Transverse colon (tissue), 4 donors: ENCODE measurements around the gene MBD5. TPM values are rescaled to one million over a fixed set of nuclear protein-coding genes. Genes with fewer than 3 reads are reported as not detected.

ENCODE experiments used
- DNase-seq: peaks from one replicate; pipeline ENCODE4 v3.0.0-alpha.2; 2019
- H3K27ac ChIP-seq, 4 donors: fragments of 200-600 bp; sonication (generic); 2 replicates each; pipeline ENCODE4 v1.5.1; 2016 to 2018; ENCODE audit warnings: inconsistent platforms in 4 of 4
- H3K27me3 ChIP-seq: fragments of 200-600 bp; sonication (generic); 2 replicates; pipeline ENCODE4 v1.5.1; 2017; ENCODE audit warnings: inconsistent platforms
- H3K36me3 ChIP-seq, 4 donors: fragments of 200-600 bp; sonication (generic); 2 replicates each; pipeline ENCODE4 v1.5.1; 2017 to 2019; ENCODE audit warnings: inconsistent platforms in 4 of 4
- H3K4me1 ChIP-seq, 4 donors: fragments of 200-600 bp; sonication (generic); 2 replicates each; pipeline ENCODE4 v1.5.1; 2017 to 2020; ENCODE audit warnings: inconsistent platforms in 4 of 4
- H3K4me3 ChIP-seq, 4 donors: fragments of 200-600 bp; sonication (generic); 1 replicate in 1 of 4; 2 replicates in 3 of 4; pipeline versions ENCODE4 v1.5.1 to v1.6.1; 2017 to 2019; ENCODE audit warnings: inconsistent platforms in 4 of 4
- H3K9me3 ChIP-seq, 2 donors: fragments of 200-600 bp; sonication (generic); 2 replicates each; pipeline ENCODE4 v1.5.1; 2017 to 2019; ENCODE audit warnings: inconsistent platforms in 2 of 2
- EP300 ChIP-seq: sonication (generic); formaldehyde crosslinking; IDR thresholded peaks from one replicate; pipeline ENCODE4 v1.6.1; 2017; ENCODE audit warnings: antibody characterized with exemption, low read depth
- POLR2A ChIP-seq: fragments of 450-650 bp; IDR thresholded peaks from one replicate; pipeline ENCODE4 v1.6.1; 2016; ENCODE audit warnings: antibody characterized with exemption, mild to moderate bottlenecking, moderate library complexity
- POLR2AphosphoS5 ChIP-seq, 3 donors: sonication (generic); formaldehyde crosslinking; IDR thresholded peaks; one replicate each; pipeline ENCODE4 v1.6.1; 2016; ENCODE audit warnings: antibody characterized with exemption in 3 of 3
- WGBS, 2 donors: methylation state at CpG; one replicate each; pipeline ENCODE4 v1.1.5; 2018; ENCODE audit warnings: low coverage in 1 of 2; 5-methylcytosine and 5-hydroxymethylcytosine counted together
- in situ Hi-C, 4 donors: fragments of 200-750 bp; cut with MboI; loops; one replicate each; pipeline versions ENCODE4 v1.15.0 to v1.15.1; 2017; ENCODE audit warnings: low sequenced_read_pairs in 3 of 4, low pct_ligation_motif_present in 1 of 4, low pct_unique_long_range_greater_than_20kb in 1 of 4
- intact Hi-C: fragments of 100-400 bp; cut with DNase I; formaldehyde crosslinking; loops from one replicate; pipeline ENCODE4 v1.15.1; 2023; ENCODE audit warnings: low total_unique reads
- total RNA-seq, 4 donors: library from RNA; depleted of rRNA; stranded (reverse); fragments of >200 nt; gene quantifications; one replicate each; pipeline ENCODE4 v1.1.0, GENCODE V29; 2016
- TF ChIP-seq, protein P1 (sequence below), 5 experiments: fragments of 200-600 bp in 3 of 5; fragments of 450-650 bp in 2 of 5; sonication (generic) in 3 of 5; IDR thresholded peaks; 1 replicate in 2 of 5; 2 replicates in 3 of 5; pipeline ENCODE4 v1.5.1; 2016 to 2017; ENCODE audit warnings: antibody characterized with exemption in 5 of 5, inconsistent platforms in 3 of 5, mild to moderate bottlenecking in 2 of 5, moderate library complexity in 1 of 5

Gene MBD5
- total RNA-seq, 4 donors from 2014 or later = 29.9 to 67.3 (median 52.6) TPM

DNA sequence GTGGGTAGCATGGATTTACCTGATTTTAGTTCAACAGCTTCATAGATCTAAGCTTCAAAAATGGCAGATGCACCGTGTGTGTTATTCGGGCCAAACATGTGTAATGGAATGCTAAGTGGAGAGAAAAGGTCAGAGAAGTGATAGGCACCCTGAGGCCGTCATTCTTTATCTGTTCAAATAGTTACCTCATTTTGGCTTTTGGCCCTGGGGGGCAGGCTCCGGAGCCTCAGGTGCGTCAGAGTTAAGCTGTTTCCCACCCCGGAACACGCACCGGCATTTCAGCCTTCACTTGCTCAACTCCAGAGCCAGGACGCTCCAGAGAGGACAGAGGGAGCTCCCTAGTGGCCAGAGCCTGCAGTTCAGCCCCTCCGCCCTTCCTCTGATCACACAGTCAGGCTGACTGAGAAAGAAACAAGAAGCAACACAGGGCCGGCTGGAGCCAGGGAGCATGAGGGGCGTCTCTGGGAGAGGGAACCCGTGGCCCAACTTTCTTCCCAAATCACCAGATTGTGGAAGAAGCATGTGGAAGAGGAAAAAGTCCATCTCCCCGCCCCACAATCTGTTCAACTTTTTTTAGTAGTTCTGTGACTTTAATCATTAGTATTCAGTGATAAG lies 488.5 kb downstream of the MBD5 start:
- Histone ChIP-seq H3K4me3 (peak overlapping the region in 2 of 4 donors; percentile 11 to 32), H3K4me1 (peaks cover 0 to 8% (median 2%) of the 10 kb centered on the region in 4 donors), H3K9me3 (no peaks in the 10 kb centered on the region), H3K27ac (no peak overlapping the region), H3K27me3 (no peaks in the 10 kb centered on the region), H3K36me3 (peaks cover 0 to 5% (median 0%) of the 10 kb centered on the region in 4 donors)
- TF ChIP-seq POLR2A = no peak
- TF ChIP-seq, protein P1, sequence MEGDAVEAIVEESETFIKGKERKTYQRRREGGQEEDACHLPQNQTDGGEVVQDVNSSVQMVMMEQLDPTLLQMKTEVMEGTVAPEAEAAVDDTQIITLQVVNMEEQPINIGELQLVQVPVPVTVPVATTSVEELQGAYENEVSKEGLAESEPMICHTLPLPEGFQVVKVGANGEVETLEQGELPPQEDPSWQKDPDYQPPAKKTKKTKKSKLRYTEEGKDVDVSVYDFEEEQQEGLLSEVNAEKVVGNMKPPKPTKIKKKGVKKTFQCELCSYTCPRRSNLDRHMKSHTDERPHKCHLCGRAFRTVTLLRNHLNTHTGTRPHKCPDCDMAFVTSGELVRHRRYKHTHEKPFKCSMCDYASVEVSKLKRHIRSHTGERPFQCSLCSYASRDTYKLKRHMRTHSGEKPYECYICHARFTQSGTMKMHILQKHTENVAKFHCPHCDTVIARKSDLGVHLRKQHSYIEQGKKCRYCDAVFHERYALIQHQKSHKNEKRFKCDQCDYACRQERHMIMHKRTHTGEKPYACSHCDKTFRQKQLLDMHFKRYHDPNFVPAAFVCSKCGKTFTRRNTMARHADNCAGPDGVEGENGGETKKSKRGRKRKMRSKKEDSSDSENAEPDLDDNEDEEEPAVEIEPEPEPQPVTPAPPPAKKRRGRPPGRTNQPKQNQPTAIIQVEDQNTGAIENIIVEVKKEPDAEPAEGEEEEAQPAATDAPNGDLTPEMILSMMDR (IDR thresholded peaks at IDR 0.05) = peak; percentile 73 to 88 (median 83)
- in situ Hi-C loops (loop anchor here (25.0 kb wide), 2 partner anchors 522 to 572 kb away; no protein-coding TSS in a partner anchor), intact Hi-C loops (loop anchor here (5.0 kb wide), 1 partner anchor 572 kb away; no protein-coding TSS in a partner anchor)
- peak; percentile 84 for DNase-seq
- 12% methylated on average over 7 to 13 of the region's 14 CpGs for WGBS, 2 donors

DNA sequence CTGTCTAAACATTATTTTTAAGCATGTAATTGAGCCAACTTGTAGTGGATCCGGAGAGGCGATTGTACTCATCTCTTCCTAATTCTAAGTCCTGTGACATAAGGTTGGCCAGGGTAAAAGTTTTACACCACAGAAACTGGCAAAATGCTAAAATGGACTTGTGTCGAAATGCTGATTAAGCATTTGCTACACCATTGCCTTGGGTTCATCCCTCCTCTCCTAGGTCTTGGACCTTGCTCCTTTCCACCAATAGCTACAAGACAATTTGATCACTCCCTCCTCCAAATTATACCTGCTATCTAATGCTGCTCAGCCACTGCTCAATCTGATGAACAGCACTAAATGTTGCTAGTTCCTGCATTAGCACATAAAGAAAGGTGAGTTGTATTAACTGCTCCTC lies 491.0 kb downstream of the MBD5 start:
- no peak for DNase-seq
- 82 to 85% methylated on average over 3 of the region's 3 CpGs for WGBS, 2 donors
- TF ChIP-seq EP300 (no peak), POLR2A (no peak)
- H3K27ac ChIP-seq = no peak overlapping the region
- H3K4me1 ChIP-seq = peaks cover 0 to 8% (median 2%) of the 10 kb centered on the region in 4 donors
- H3K9me3 ChIP-seq = no peaks in the 10 kb centered on the region
- peaks cover 0 to 5% (median 0%) of the 10 kb centered on the region in 4 donors for H3K36me3 ChIP-seq
- no peaks in the 10 kb centered on the region for H3K27me3 ChIP-seq
- intact Hi-C loops (no loop called here), in situ Hi-C loops (loop anchor here (25.0 kb wide), 2 partner anchors 525 to 575 kb away; no protein-coding TSS in a partner anchor)
- no peak overlapping the region for H3K4me3 ChIP-seq

GRCh38 chr2:148512501-148512900 lies 491.6 kb downstream of the MBD5 start:
- peaks cover 0 to 5% (median 0%) of the 10 kb centered on the region in 4 donors for H3K36me3 ChIP-seq
- intact Hi-C loops (no loop called here), in situ Hi-C loops (loop anchor here (25.0 kb wide), 2 partner anchors 525 to 575 kb away; no protein-coding TSS in a partner anchor)
- H3K27me3 ChIP-seq = no peaks in the 10 kb centered on the region
- TF ChIP-seq POLR2A (no peak), EP300 (no peak), POLR2AphosphoS5 (IDR thresholded peaks at IDR 0.05) (no peak)
- TF ChIP-seq, protein P1 (IDR thresholded peaks at IDR 0.05) = no peak
- H3K4me1 ChIP-seq = peaks cover 0 to 8% (median 2%) of the 10 kb centered on the region in 4 donors
- no peak for DNase-seq
- no peak overlapping the region for H3K4me3 ChIP-seq
- H3K9me3 ChIP-seq = no peaks in the 10 kb centered on the region
- WGBS, 2 donors = 100% methylated on average over 1 of the region's 1 CpG; no CpG with 5 or more reads in 1 of the 2 donors
- H3K27ac ChIP-seq = no peak overlapping the region

DNA sequence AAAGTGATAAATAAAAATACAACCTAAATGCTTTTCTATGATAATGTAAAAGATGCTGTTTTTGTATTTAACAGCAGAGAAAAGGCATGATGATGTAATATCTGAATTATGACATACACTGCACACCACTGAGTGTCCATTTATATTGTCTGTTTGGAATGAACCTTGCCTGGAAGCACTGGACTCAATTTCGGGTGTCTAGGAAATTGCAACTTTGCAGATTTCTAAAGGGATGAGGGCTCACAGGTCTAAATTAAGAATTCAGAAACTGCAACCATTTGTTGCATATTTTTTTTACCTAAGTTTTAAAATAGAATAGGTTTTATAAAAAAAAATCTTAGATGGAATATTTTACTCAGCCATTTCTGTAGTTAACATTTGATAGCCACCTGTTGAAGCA lies 492.5 kb downstream of the MBD5 start:
- H3K9me3 ChIP-seq = no peaks in the 10 kb centered on the region
- in situ Hi-C loops = loop anchor here (25.0 kb wide), 2 partner anchors 526 to 576 kb away; no protein-coding TSS in a partner anchor
- 88 to 100% methylated on average over 1 of the region's 1 CpG for WGBS, 2 donors
- intact Hi-C loops = no loop called here
- H3K4me1 ChIP-seq = peaks cover 0 to 8% (median 2%) of the 10 kb centered on the region in 4 donors
- H3K4me3 ChIP-seq = no peak overlapping the region
- no peaks in the 10 kb centered on the region for H3K27me3 ChIP-seq
- TF ChIP-seq, protein P1 (IDR thresholded peaks at IDR 0.05) = no peak
- H3K27ac ChIP-seq = no peak overlapping the region
- peaks cover 0 to 5% (median 0%) of the 10 kb centered on the region in 4 donors for H3K36me3 ChIP-seq
- no peak for DNase-seq
